Measurements from ENCODE around the gene HIPK1.
"Not testable (repeated sequence)": the region's sequence is repeated elsewhere in the genome, so short reads cannot be mapped to it uniquely, and the experiment has no call there.

Gene HIPK1

DNA sequence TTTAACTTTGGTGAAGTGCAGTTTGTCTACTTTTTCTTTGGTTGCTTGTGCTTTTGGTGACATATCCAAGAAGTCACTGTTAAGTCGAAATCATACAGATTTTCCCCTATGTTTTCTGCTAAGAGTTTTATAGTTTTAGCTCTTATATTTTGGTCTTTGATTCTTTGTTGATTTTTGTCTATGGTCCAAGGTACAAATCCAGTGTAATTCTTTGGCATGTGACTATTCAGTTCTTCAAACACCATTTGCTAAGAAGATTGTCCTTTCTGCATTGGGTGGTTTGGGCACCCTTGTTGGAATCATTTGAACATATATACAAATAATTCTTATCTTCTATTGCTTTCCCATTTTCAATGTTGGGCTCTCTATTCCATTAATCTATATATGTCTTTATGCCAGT lies 16.2 kb downstream of the HIPK1 start:
- no peak for DNase-seq

DNA sequence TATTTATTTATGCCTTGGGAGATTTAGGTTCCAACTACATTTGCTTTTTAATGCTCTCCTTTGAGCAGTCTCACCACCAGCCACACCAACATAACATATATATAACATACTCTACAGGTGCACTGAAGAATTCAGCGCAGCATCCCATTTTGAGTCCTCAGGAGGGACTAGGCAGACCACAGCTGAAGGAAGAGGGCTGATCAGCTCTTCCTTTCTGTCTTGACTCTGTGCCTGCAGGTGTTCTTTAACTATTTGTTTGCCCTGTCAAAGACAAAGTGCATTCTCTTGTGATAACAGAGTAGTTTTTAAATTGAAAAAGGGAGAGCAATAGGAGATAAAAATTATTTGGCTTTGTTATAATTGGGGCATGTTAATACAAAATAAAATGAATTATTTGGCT lies 17.0 kb downstream of the HIPK1 start:
- DNase-seq = no peak

DNA sequence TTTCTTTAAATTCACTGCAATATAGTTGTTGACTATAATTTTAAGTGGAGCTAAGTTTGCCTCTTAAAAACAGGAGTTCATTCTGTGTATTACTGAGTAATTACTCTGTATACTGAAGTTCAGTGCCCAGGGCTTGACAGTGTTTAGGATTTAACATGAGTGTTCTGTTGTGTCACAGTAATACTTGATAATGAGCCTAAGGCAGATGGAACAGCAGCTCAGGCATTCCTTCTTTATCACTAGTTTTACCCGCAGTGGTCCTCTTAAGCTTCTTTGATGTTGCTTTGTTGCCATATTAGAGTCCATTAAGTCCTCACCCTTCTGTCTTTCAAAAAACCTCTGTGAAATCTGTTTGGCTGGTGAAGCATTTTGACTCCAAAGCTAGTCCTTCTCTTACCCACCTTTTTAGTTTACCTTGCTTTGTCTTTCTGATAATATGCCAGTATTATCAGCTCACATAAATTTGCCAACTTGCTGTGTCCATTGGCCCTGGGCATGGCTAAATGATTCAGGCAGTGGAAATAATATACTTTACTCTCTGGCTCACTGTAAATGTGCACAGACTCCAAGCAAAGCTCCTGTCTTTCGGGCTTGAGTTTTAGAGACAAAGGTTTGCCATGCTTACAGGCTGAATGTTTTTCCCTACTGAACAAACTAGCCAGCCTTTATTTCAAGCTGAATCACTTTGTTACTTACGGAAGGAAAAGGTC lies 17.7 kb downstream of the HIPK1 start:
- DNase-seq = no peak

DNA sequence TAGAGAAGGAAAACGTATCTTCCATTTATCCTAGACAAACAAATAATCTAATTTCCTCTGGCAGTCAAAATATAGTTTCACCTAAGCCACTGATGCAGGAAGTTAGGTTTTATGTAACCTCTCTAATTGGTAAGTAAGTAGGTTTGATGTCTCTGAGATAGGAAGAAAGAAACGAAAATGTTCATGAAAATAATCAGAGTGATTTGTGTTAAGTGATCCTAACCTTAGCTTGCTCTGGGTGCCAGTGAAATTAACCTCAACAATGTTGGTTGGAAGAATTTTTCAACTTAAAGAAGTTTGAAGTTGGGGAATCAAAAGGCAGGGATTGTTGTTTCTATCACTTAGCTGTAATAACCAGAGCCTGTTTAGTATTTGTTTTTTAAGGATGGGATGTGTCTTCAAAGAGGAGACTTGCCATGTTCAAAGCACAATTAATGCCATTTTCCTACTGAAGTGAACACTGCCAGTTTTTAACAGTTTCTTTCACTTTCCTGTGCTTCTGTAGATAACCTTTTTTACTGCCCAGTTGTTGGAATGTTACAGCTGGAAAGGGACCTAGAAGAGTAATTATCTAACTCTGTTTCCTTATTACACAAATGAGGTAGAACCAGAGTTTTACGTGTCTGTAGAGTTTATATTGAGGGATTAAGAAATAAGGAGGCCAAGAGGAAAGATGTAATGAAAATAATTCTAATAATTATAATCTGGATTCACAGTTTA lies 18.4 kb downstream of the HIPK1 start:
- DNase-seq = no peak

DNA sequence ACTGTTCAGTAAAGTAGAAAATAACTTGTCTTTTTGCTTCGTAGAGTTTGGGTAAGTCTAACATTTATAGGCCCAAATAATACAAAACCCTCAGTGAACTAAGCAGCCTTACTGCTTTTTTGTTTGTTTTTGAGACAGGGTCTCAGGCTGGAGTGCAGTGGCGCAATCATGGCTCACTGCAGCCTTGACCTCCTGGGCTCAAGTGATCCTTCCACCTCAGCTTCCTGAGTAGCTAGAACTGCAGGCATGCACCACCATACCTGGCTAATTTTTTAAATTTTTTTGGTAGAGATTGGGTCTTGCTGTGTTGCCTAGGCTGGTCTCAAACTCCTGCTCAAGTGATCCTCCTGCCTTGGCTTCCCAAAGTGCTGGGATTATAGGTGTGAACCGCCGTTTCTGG lies 19.0 kb downstream of the HIPK1 start:
- DNase-seq = not testable (repeated sequence)

DNA sequence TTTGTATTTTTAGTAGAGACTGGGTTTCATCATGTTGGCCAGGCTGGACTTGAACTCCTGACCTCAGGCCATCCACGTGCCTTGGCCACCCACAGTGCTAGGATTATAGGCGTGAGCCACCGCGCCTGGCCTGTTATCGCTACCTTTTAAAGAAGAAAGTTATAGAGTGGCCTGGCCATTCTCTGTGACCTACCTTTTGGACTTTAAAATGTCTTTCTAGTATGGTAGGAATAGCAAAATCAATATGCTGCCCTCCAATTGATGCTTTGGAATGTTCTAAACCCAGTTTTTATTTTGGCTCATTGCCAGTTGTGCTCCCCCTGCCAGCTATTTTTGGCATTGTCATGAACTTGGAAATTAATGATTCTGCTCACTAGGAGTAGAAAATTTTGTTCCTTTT lies 19.9 kb downstream of the HIPK1 start:
- no peak for DNase-seq

DNA sequence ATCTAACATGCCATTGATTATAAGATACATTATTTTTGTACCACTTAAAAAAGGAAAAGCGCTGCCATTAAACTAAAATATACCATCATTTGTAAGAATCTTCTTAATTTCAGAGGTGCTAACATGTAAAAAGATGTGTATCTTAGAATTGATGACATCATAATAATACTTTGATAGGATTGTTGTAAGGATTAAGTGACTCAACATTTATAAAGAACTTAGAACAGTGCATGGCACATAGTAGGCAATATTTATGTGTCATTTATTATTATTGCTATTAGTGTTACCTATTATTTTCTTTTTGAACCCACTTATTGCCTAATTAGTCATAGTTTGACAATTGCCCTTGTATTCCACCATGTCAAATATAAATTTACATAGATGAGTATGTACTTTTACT lies 21.8 kb downstream of the HIPK1 start:
- DNase-seq = no peak

DNA sequence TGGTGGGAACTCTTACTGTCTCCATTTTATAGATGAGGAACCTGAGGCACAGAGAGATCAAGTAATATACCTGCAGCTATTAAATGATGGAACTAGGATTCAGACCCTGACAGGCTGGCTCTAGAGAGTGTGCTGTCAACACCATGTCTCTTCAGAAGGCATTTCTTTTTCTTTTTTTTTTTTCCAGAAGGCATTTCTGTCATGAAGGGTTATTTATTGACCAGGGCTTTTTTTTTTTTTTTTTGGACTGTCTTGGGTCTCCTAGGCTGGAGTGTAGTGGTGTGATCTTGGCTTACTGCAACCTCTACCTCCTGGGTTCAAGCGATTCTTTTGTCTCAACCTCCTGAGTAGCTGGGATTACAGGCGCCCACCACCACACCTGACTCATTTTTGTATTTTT lies 22.6 kb downstream of the HIPK1 start:
- DNase-seq = no peak

DNA sequence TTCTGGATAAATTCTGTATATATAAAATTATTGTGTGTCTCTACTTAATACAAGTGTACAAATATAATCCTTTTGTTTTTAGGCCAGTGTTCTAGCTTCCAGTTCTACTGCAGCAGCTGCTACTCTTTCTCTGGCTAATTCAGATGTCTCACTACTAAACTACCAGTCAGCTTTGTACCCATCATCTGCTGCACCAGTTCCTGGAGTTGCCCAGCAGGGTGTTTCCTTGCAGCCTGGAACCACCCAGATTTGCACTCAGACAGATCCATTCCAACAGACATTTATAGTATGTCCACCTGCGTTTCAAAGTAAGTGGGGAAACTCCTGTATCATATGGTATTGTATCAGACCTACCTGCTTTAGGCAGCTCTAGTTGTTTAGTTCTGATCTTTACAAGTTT lies 28.9 kb downstream of the HIPK1 start:
- no peak for DNase-seq

DNA sequence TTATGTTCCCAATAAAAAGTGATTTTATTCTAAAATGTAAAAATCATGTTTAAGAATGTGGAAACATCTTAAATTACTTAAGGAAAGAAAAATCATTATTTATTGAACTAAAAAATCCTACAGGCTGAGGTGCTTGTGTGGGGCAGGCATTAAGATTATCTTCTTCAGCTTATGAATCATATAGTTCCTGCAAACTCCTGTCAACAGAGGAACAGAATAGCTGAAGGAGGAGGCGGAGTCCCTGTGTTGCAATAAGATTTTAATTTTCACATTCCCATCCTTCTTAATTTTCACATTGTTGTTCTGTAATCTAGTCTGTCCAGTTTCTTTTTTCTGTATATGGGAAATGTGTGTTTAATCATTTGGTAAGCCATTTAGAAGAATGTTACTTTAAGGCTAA lies 29.6 kb downstream of the HIPK1 start:
- DNase-seq = no peak

DNA sequence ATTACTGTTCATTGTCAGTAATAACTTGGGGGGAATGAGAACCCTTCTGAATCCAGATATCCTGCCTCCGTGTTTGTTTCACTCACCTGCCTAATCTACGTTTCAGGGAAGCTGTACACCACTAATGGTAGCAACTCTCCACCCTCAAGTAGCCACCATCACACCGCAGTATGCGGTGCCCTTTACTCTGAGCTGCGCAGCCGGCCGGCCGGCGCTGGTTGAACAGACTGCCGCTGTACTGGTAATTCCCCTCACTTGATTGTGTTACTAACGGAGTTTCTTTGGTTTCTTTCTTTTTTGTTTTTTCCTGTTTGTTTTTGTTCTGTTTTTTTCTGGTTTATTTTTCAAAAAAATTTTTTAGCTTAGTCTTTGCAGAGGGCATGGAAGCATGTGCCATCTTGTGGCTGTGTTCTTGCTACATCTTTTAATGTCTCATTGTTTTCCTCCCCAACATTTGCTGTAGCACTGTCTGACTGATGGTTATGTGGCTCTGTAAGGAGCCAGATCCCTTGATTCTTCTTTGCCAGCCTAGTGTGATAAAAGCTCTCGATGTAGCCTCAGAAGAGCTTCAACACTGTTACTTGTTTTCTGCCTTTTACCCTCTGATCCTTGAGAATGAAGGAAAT lies 34.3 kb downstream of the HIPK1 start:
- DNase-seq = no peak

DNA sequence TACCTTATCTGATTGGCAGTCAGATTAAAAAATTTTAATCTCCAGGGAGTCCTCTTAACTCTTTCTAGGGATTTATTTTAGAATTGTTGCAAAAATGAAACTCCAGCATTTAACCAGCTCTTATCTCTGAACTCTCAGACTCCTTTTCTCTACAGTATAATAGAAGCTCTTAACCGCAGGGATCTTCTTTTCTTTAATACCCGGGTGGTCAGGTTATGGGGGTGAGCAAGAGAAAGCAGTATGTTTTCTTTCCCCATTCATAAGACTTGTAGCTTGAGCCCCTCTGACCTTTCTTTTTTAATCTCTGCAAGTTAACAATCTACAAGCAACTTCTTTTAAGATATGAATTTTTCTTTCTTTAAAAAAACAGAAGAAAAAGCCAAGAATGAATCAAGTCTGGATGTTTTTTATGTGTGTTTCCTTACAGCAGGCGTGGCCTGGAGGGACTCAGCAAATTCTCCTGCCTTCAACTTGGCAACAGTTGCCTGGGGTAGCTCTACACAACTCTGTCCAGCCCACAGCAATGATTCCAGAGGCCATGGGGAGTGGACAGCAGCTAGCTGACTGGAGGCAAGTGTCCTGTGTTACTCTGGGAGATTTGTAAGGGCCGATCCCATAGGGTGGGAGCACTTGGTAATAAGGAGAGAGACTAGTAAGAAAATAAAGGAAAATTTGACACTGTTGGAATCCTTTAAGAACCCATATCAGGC lies 36.7 kb downstream of the HIPK1 start:
- no peak for DNase-seq

DNA sequence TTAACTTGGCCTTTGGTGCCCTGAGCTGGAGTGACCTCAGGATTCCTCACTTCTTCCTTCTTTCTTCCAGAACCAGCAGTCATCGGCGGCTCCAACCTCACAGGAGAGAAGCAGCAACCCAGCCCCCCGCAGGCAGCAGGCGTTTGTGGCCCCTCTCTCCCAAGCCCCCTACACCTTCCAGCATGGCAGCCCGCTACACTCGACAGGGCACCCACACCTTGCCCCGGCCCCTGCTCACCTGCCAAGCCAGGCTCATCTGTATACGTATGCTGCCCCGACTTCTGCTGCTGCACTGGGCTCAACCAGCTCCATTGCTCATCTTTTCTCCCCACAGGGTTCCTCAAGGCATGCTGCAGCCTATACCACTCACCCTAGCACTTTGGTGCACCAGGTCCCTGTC lies 43.8 kb downstream of the HIPK1 start:
- no peak for DNase-seq

DNA sequence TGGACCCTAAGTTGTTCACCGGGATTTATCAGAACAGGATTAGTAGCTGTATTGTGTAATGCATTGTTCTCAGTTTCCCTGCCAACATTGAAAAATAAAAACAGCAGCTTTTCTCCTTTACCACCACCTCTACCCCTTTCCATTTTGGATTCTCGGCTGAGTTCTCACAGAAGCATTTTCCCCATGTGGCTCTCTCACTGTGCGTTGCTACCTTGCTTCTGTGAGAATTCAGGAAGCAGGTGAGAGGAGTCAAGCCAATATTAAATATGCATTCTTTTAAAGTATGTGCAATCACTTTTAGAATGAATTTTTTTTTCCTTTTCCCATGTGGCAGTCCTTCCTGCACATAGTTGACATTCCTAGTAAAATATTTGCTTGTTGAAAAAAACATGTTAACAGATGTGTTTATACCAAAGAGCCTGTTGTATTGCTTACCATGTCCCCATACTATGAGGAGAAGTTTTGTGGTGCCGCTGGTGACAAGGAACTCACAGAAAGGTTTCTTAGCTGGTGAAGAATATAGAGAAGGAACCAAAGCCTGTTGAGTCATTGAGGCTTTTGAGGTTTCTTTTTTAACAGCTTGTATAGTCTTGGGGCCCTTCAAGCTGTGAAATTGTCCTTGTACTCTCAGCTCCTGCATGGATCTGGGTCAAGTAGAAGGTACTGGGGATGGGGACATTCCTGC lies 46.2 kb downstream of the HIPK1 start:
- DNase-seq = no peak

DNA sequence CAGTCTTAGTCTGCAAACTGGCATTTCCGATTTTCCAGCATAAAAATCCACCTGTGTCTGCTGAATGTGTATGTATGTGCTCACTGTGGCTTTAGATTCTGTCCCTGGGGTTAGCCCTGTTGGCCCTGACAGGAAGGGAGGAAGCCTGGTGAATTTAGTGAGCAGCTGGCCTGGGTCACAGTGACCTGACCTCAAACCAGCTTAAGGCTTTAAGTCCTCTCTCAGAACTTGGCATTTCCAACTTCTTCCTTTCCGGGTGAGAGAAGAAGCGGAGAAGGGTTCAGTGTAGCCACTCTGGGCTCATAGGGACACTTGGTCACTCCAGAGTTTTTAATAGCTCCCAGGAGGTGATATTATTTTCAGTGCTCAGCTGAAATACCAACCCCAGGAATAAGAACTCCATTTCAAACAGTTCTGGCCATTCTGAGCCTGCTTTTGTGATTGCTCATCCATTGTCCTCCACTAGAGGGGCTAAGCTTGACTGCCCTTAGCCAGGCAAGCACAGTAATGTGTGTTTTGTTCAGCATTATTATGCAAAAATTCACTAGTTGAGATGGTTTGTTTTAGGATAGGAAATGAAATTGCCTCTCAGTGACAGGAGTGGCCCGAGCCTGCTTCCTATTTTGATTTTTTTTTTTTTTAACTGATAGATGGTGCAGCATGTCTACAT lies 47.6 kb downstream of the HIPK1 start:
- no peak for DNase-seq

DNA sequence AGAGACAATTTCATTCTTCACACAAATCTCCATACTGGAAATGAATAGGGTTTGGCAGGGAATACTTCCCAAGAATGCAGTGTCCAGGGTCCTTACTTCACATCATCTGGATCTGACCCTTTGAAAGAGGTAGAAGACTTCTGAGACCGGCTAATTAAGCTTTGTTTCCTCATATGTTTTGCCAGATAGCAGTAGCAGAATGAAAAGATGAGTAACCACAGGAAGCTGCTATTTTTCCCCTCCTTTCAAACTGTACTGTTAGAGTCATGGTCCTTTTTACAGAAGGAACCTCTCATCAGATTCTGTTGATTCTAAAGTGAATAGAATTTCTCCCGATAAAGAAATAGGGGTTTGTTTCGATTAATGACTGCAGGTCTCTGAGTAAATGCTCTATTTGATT lies 48.8 kb downstream of the HIPK1 start:
- DNase-seq = no peak

DNA sequence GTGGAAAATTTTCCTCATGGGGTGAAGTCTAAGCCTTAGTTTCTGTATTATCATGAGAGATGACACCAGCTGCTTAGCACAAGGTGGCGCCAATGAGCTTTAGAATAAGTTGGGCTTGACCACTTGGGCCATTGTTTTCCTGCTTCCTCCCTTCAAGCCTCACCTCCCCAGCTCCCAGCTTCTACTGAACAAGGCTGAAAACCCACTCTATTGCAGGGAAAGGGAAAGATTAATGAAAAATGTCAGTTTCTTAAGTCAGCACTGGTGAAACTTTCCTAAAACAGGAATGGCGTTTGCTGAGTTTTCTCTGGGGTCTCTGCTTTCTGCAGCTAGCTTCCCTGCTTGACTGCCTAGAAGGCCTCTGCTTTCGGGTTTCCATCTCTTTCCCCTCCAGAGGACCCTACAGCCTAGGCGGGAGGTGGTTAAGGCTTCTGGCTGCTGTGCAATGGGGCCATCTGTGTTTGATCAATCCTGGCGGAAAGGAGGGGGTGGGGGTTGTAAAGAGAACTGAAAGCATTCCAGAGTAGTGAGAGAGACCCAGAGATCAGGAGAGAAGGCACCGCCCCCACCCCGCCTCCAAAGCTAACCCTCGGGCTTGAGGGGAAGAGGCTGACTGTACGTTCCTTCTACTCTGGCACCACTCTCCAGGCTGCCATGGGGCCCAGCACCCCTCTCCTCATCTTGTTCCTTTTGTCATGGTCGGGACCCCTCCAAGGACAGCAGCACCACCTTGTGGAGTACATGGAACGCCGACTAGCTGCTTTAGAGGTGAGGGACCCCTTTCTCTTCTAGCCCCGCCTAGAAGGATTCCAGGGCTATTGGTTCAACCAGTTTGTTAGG lies 50.0 kb downstream of the HIPK1 start, which contains the start of gene OLFML3:
TSS of gene OLFML3 (plus strand) at position 612 of the 840 bp plus-strand sequence. CDS start at position 655, 43 bp downstream.
- peak; percentile 78 for DNase-seq

DNA sequence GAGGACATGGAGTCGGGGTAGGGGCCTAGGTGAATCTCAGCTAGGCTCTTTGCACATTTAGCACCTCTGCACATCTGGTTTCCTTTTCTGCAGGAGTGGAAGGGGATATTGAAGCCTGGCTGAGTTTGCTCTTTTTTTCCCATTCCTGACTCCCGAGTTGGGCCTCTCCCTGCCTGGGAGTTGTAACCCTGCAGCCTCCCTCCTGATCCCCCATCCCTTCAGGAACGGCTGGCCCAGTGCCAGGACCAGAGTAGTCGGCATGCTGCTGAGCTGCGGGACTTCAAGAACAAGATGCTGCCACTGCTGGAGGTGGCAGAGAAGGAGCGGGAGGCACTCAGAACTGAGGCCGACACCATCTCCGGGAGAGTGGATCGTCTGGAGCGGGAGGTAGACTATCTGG lies 51.0 kb downstream of the HIPK1 start:
- DNase-seq = peak; percentile 26

DNA sequence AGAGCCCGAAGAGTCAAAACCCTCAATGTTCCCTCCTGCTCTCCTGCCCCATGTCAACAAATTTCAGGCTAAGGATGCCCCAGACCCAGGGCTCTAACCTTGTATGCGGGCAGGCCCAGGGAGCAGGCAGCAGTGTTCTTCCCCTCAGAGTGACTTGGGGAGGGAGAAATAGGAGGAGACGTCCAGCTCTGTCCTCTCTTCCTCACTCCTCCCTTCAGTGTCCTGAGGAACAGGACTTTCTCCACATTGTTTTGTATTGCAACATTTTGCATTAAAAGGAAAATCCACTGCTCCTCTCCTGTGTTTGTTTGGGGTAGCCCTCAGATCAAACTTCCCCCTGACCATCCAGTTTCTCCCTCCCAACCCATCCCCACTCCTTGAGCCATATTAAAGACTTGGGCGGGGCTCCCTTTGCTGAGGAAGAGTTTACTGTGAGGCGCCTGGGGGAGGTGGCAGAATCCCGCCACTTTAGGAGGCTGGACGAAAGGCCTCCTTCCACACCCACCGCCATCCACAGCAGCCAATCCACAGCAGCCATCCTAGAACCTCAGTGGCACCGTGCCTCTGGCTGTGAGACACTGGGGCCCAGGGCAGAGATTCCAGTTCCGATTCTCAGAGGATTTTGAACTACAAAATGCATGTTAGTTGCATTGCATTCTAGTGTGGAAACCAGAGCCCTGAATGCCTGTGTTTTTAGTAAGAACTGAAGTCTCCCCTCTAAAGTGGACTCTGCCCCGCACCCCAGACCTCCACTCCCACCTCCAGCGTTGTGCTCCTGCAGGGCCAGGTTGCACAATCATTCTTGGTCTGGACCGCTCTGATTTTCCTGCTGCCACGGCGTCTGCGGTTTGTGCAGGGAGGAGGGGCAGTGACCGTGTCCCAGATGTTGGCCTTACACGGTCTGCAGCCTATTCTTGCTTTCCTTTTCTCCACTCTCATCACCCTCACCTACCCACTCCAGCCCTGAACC lies 53.1 kb downstream of the HIPK1 start:
- no peak for DNase-seq

DNA sequence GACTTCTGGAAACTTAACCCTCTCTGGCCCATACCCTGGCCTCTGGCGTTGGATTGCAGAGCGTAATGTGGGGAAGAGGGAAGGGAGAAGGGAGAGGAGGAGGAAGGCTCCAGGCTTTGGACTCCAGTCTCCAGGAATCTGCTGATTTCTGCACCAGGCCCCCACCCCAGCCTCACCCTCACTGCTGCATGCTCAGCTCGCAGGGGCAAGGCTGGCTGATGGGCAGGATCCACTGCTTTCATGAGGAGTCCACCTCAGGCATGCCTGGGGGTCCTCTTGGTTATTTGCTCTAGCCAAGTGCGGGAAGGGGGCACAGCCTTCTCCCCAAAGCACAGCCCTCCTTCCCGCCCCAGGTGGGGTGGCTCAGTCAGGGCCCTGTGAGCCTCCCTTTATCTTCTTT lies 53.8 kb downstream of the HIPK1 start:
- no peak for DNase-seq
